Muscle layer of duodenum (tissue), 2 donors: Measurements from ENCODE around the gene APH1A.
A peak's percentile ranks its signal among the peaks of the same experiment; 100 is the strongest.
"Not testable (repeated sequence)": the region's sequence is repeated elsewhere in the genome, so short reads cannot be mapped to it uniquely, and the experiment has no call there.

Experiments used
- H3K27ac ChIP-seq: one replicate; pipeline ENCODE4 v1.7.0; 2013; ENCODE audit warnings: mild to moderate bottlenecking, low read length
- H3K27me3 ChIP-seq: one replicate; pipeline ENCODE4 v1.7.0; 2013; ENCODE audit warnings: low read depth, mild to moderate bottlenecking, control low read depth, low read length
- H3K36me3 ChIP-seq, 2 donors: one replicate each; pipeline ENCODE4 v1.7.0; 2013; ENCODE audit warnings: low read length in 2 of 2, control low read depth in 1 of 2, mild to moderate bottlenecking in 1 of 2; ENCODE audit not compliant: insufficient read depth in 2 of 2, control insufficient read depth in 1 of 2
- H3K4me1 ChIP-seq, 2 donors: one replicate each; pipeline ENCODE4 v1.7.0; 2013; ENCODE audit warnings: low read length in 2 of 2, mild to moderate bottlenecking in 2 of 2, control low read depth in 1 of 2, moderate library complexity in 1 of 2; ENCODE audit not compliant: insufficient read depth in 2 of 2, control insufficient read depth in 1 of 2
- H3K4me3 ChIP-seq, 2 donors: one replicate each; pipeline ENCODE4 v1.7.0; 2013; ENCODE audit warnings: low read length in 2 of 2, low read depth in 1 of 2, mild to moderate bottlenecking in 1 of 2
- H3K9me3 ChIP-seq, 2 donors: one replicate each; pipeline ENCODE4 v1.7.0; 2013; ENCODE audit warnings: low read length in 2 of 2, control low read depth in 1 of 2, mild to moderate bottlenecking in 1 of 2; ENCODE audit not compliant: control insufficient read depth in 1 of 2
- donor health status: healthy.

Gene APH1A

GRCh38 chr1:150268705-150269403 lies at the start of gene APH1A:
Gene APH1A, minus strand, starts transcription at chr1:150269016. Its CDS starts 206 bp downstream, at chr1:150268810.
- H3K4me3 ChIP-seq, result peak within 1 kb of the TSS; percentile 93 to 98
- H3K9me3 ChIP-seq, result no peaks in the 10 kb centered on the region
- no peaks in the 10 kb centered on the region for H3K27me3 ChIP-seq
- H3K36me3 ChIP-seq, result peaks cover 25 to 31% of the 10 kb centered on the region in 2 donors
- peaks cover 8 to 29% of the 10 kb centered on the region in 2 donors for H3K4me1 ChIP-seq
- peak within 1 kb of the TSS; percentile 96 for H3K27ac ChIP-seq

GRCh38 chr1:150314691-150315090 lies 45.9 kb upstream of the APH1A start:
- not testable (repeated sequence) for H3K9me3 ChIP-seq, H3K36me3 ChIP-seq, H3K4me1 ChIP-seq, H3K4me3 ChIP-seq, H3K27ac ChIP-seq, H3K27me3 ChIP-seq

- no peak overlapping the region for H3K4me3 ChIP-seq
- no peaks in the 10 kb centered on the region for H3K9me3 ChIP-seq
- no peak overlapping the region for H3K27ac ChIP-seq
- H3K4me1 ChIP-seq, result no peaks in the 10 kb centered on the region
- no peaks in the 10 kb centered on the region for H3K27me3 ChIP-seq
- H3K36me3 ChIP-seq, result peaks cover 9 to 10% of the 10 kb centered on the region in 2 donors
Observed at GRCh38 chr1:150311762-150312161, 42.9 kb upstream of the APH1A start.

- H3K4me3 ChIP-seq, result no peak overlapping the region
- H3K4me1 ChIP-seq, result no peaks in the 10 kb centered on the region
- H3K9me3 ChIP-seq, result no peaks in the 10 kb centered on the region
- H3K27me3 ChIP-seq, result no peaks in the 10 kb centered on the region
- peaks cover 9 to 10% of the 10 kb centered on the region in 2 donors for H3K36me3 ChIP-seq
- no peak overlapping the region for H3K27ac ChIP-seq
Observed at GRCh38 chr1:150309758-150310508, 41.1 kb upstream of the APH1A start.

- H3K9me3 ChIP-seq, H3K4me1 ChIP-seq, H3K4me3 ChIP-seq, H3K27me3 ChIP-seq, H3K27ac ChIP-seq: not testable (repeated sequence)
- peaks cover 9 to 12% of the 10 kb centered on the region in 2 donors for H3K36me3 ChIP-seq
Observed at GRCh38 chr1:150308585-150308984, 39.8 kb upstream of the APH1A start.

GRCh38 chr1:150302902-150303301 lies 34.1 kb upstream of the APH1A start:
- peaks cover 20 to 33% of the 10 kb centered on the region in 2 donors for H3K36me3 ChIP-seq
- no peaks in the 10 kb centered on the region for H3K27me3 ChIP-seq
- H3K27ac ChIP-seq, result no peak overlapping the region
- no peak overlapping the region for H3K4me3 ChIP-seq
- no peaks in the 10 kb centered on the region for H3K4me1 ChIP-seq
- no peaks in the 10 kb centered on the region for H3K9me3 ChIP-seq

GRCh38 chr1:150302338-150302737 lies 33.5 kb upstream of the APH1A start:
- Histone ChIP-seq H3K27ac (peak overlapping the region; percentile 61), H3K27me3 (no peaks in the 10 kb centered on the region), H3K9me3 (no peaks in the 10 kb centered on the region), H3K36me3 (peaks cover 15 to 32% of the 10 kb centered on the region in 2 donors), H3K4me3 (no peak overlapping the region), H3K4me1 (no peaks in the 10 kb centered on the region)

- Histone ChIP-seq H3K27ac (no peak overlapping the region), H3K4me1 (peaks cover 0 to 5% of the 10 kb centered on the region in 2 donors), H3K27me3 (no peaks in the 10 kb centered on the region), H3K4me3 (no peak overlapping the region), H3K36me3 (peaks cover 21 to 46% of the 10 kb centered on the region in 2 donors), H3K9me3 (no peaks in the 10 kb centered on the region)
Observed at GRCh38 chr1:150299716-150300115, 30.9 kb upstream of the APH1A start.

- Histone ChIP-seq H3K36me3 (peaks cover 9 to 30% of the 10 kb centered on the region in 2 donors), H3K27ac (no peak overlapping the region), H3K9me3 (no peaks in the 10 kb centered on the region), H3K27me3 (no peaks in the 10 kb centered on the region), H3K4me1 (peaks cover 0 to 12% of the 10 kb centered on the region in 2 donors), H3K4me3 (no peak overlapping the region)
Observed at GRCh38 chr1:150295476-150295875, 26.7 kb upstream of the APH1A start.

GRCh38 chr1:150293433-150294253 lies 24.8 kb upstream of the APH1A start, which contains the start of gene MRPS21:
Gene MRPS21, plus strand, starts transcription at chr1:150293861. Its CDS starts 506 bp downstream, at chr1:150294367.
- Histone ChIP-seq H3K36me3 (peaks cover 6 to 25% of the 10 kb centered on the region in 2 donors), H3K27me3 (no peaks in the 10 kb centered on the region), H3K4me1 (peaks cover 0 to 12% of the 10 kb centered on the region in 2 donors), H3K9me3 (no peaks in the 10 kb centered on the region), H3K4me3 (peak within 1 kb of the TSS; percentile 80 to 99), H3K27ac (peak within 1 kb of the TSS; percentile 92)

GRCh38 chr1:150288822-150289221 lies 20.0 kb upstream of the APH1A start:
- Histone ChIP-seq H3K36me3 (peaks cover 4 to 26% of the 10 kb centered on the region in 2 donors), H3K27me3 (no peaks in the 10 kb centered on the region), H3K4me3 (no peak overlapping the region), H3K4me1 (no peaks in the 10 kb centered on the region), H3K27ac (no peak overlapping the region), H3K9me3 (no peaks in the 10 kb centered on the region)
